ENCODE data around the gene KRTAP10-5. TPM values are rescaled to one million over a fixed set of nuclear protein-coding genes. Genes with fewer than 3 reads are reported as not detected.

The KRTAP10-5 gene
- total and polyA plus RNA-seq, 9 of the 15 experiments (the other 6 are each of a cell fraction or from before 2014, with no cell fraction given), result not detected

GRCh38 chr21:44530903-44531605 is 49.4 kb downstream of the KRTAP10-5 start:
- BruUV-seq (replicated peaks), result no TSS peak
- Histone ChIP-seq H4K20me1 (replicated peaks; ENCODE audit: control insufficient read depth, insufficient read depth, low read length) (peaks cover 18% of the 10 kb centered on the region; the same call in 1 of the 2 replicates), H3K9ac (ENCODE audit: insufficient read depth in 1 of 2, low read depth in 2 of 2, low read length in 2 of 2) (no peak overlapping the region), H3K36me3 (ENCODE audit: control insufficient read depth, insufficient read depth, low read length) (no peaks in the 10 kb centered on the region), H3K79me2 (ENCODE audit: control insufficient read depth, insufficient read depth, low read length) (no peaks in the 10 kb centered on the region), H3K4me2 (ENCODE audit: insufficient read depth, low read length) (no peak overlapping the region), H3K27ac (ENCODE audit: extremely low read depth, low read depth, low read length) (no peak overlapping the region), H3K27me3 (ENCODE audit: control insufficient read depth in 2 of 2, insufficient read depth in 2 of 2, low read length in 2 of 2) (peaks cover 44 to 71% of the 10 kb centered on the region in 2 experiments), H2AFZ (ENCODE audit: low read depth, low read length) (no peak overlapping the region), H3K4me3 (no peak overlapping the region), H3K9me3 (replicated peaks; ENCODE audit: control insufficient read depth, insufficient read depth, low read depth, low read length) (no peaks in the 10 kb centered on the region; the same call in 1 of the 2 replicates), H3K4me1 (replicated peaks in 1 of 2; ENCODE audit: control insufficient read depth in 2 of 2, insufficient read depth in 2 of 2, low read length in 2 of 2) (peaks cover 0 to 16% of the 10 kb centered on the region in 2 experiments; a peak in 2 of 5 replicates), H3K9me1 (ENCODE audit: control insufficient read depth, insufficient read depth, low read length) (no peaks in the 10 kb centered on the region)
- WGBS (ENCODE audit: insufficient coverage, low coverage, missing lambda C conversion rate), result under 1% methylated on average over 23 of the region's 23 CpGs
- ChIA-PET POLR2A (interaction anchor here (1.0 to 1.4 kb wide), 3 partner anchors 13 to 26 kb away, joined by 3 to 4 read pairs (median 3); no protein-coding TSS in a partner anchor), CTCF (ENCODE audit: low intra/inter-chr PET ratio) (no interaction called here)
- intact Hi-C loops (cut with micrococcal nuclease) (no loop called here), in situ Hi-C loops (cut with MboI) (no loop called here)
- TF ChIP-seq L3MBTL2 (IDR thresholded peaks at IDR 0.05), result 0 out of 2 replicates have a peak, but pooled peaks have one; percentile 18
- TF ChIP-seq HDAC2 (IDR thresholded peaks at IDR 0.05), result no peak
- peak; percentile 54 for TF ChIP-seq BHLHE40 (IDR thresholded peaks at IDR 0.05; ENCODE audit: low read length)
- DNase-seq (ENCODE audit: extremely low read depth in 1 of 4, low spot score in 3 of 4), result no peak
- ATAC-seq, result no peak
- no peak for FAIRE-seq

GRCh38 chr21:44530221-44530902 is 50.0 kb downstream of the KRTAP10-5 start:
- in situ Hi-C loops (cut with MboI), result no loop called here
- FAIRE-seq, result no peak
- no peak overlapping the region for H3K4me3 ChIP-seq
- H3K9me1 ChIP-seq (ENCODE audit: control insufficient read depth, insufficient read depth, low read length), result no peaks in the 10 kb centered on the region
- no peak for DNase-seq (ENCODE audit: extremely low read depth in 1 of 4, low spot score in 3 of 4)
- no peaks in the 10 kb centered on the region; the same call in 1 of the 2 replicates for H3K9me3 ChIP-seq (replicated peaks; ENCODE audit: control insufficient read depth, insufficient read depth, low read depth, low read length)
- peaks cover 18% of the 10 kb centered on the region; the same call in 1 of the 2 replicates for H4K20me1 ChIP-seq (replicated peaks; ENCODE audit: control insufficient read depth, insufficient read depth, low read length)
- H3K27me3 ChIP-seq (ENCODE audit: control insufficient read depth in 2 of 2, insufficient read depth in 2 of 2, low read length in 2 of 2), result peaks cover 44 to 78% of the 10 kb centered on the region in 2 experiments
- WGBS (ENCODE audit: insufficient coverage, low coverage, missing lambda C conversion rate), result 0% methylated on average over 7 of the region's 7 CpGs
- ChIA-PET POLR2A (interaction anchor here (0.7 to 1.0 kb wide), 2 partner anchors 12 to 60 kb away, joined by 4 read pairs; no protein-coding TSS in a partner anchor), CTCF (ENCODE audit: low intra/inter-chr PET ratio) (no interaction called here)
- H3K4me1 ChIP-seq (replicated peaks in 1 of 2; ENCODE audit: control insufficient read depth in 2 of 2, insufficient read depth in 2 of 2, low read length in 2 of 2), result peaks cover 0 to 16% of the 10 kb centered on the region in 2 experiments; a peak in 2 of 5 replicates
- H3K27ac ChIP-seq (ENCODE audit: extremely low read depth, low read depth, low read length), result no peak overlapping the region
- H2AFZ ChIP-seq (ENCODE audit: low read depth, low read length), result no peak overlapping the region
- H3K36me3 ChIP-seq (ENCODE audit: control insufficient read depth, insufficient read depth, low read length), result no peaks in the 10 kb centered on the region
- intact Hi-C loops (cut with micrococcal nuclease), result no loop called here
- no peaks in the 10 kb centered on the region for H3K79me2 ChIP-seq (ENCODE audit: control insufficient read depth, insufficient read depth, low read length)
- ATAC-seq, result no peak
- H3K9ac ChIP-seq (ENCODE audit: insufficient read depth in 1 of 2, low read depth in 2 of 2, low read length in 2 of 2), result no peak overlapping the region
- no peak overlapping the region for H3K4me2 ChIP-seq (ENCODE audit: insufficient read depth, low read length)
- BruUV-seq (replicated peaks), result no TSS peak
- TF ChIP-seq ELF4 (CRISPR knock-in tag; IDR thresholded peaks at IDR 0.05) (peak; percentile 57; the same call in 1 of the 2 replicates), ZBTB5 (IDR thresholded peaks at IDR 0.05) (no peak), SIX5 (IDR thresholded peaks at IDR 0.05; ENCODE audit: borderline replicate concordance in 1 of 2, insufficient read depth in 1 of 2, low read depth in 1 of 2, low read length in 2 of 2) (no peak), MCM3 (IDR thresholded peaks at IDR 0.05) (0 out of 2 replicates have a peak, but pooled peaks have one; percentile 48), HDAC1 (IDR thresholded peaks at IDR 0.05) (0 out of 4 replicates have a peak, but pooled peaks of 1 of the 2 experiments have one; percentile 26), SRSF9 (IDR thresholded peaks at IDR 0.05; ENCODE audit: borderline replicate concordance, low read depth, low read length) (no peak), PHB2 (IDR thresholded peaks at IDR 0.05; ENCODE audit: low read depth) (no peak), OTX1 (CRISPR knock-in tag; IDR thresholded peaks at IDR 0.05) (peak; percentile 61; the same call in 1 of the 2 replicates)
